GM19328 (cell line): ENCODE data around the gene NCOA7.
"Not testable (repeated sequence)": the region's sequence is repeated elsewhere in the genome, so short reads cannot be mapped to it uniquely, and the experiment has no call there.

Experiments used
- ATAC-seq: cut with Tn5 transposase; IDR thresholded peaks from one replicate; pipeline ENCODE4 v1.9.1; 2021; ENCODE audit warnings: mild to moderate bottlenecking, moderate library complexity; ENCODE audit not compliant: unreplicated experiment

The NCOA7 gene

GRCh38 chr6:125753937-125754259 is 36.9 kb upstream of the NCOA7 start:
- ATAC-seq, result no peak

- ATAC-seq, result no peak
Measured at GRCh38 chr6:125754566-125754965, 36.2 kb upstream of the NCOA7 start.

GRCh38 chr6:125759184-125759902 is 31.4 kb upstream of the NCOA7 start:
- ATAC-seq, result no peak

- no peak for ATAC-seq
Measured at GRCh38 chr6:125759959-125760457, 30.8 kb upstream of the NCOA7 start.

- no peak for ATAC-seq
Measured at GRCh38 chr6:125764121-125764671, 26.6 kb upstream of the NCOA7 start.

GRCh38 chr6:125765944-125766343 is 24.8 kb upstream of the NCOA7 start:
- no peak for ATAC-seq

GRCh38 chr6:125766641-125767040 is 24.1 kb upstream of the NCOA7 start:
- no peak for ATAC-seq

- no peak for ATAC-seq
Measured at GRCh38 chr6:125769147-125769783, 21.5 kb upstream of the NCOA7 start.

GRCh38 chr6:125773387-125774341 is 17.1 kb upstream of the NCOA7 start:
- no peak for ATAC-seq

- not testable (repeated sequence) for ATAC-seq
Measured at GRCh38 chr6:125776107-125776826, 14.5 kb upstream of the NCOA7 start.

- ATAC-seq, result peak; percentile 78
Measured at GRCh38 chr6:125779924-125780539, 10.7 kb upstream of the NCOA7 start.

- ATAC-seq, result peak; percentile 80
Measured at GRCh38 chr6:125780540-125781313, 10.0 kb upstream of the NCOA7 start.

- ATAC-seq, result peak; percentile 33
Measured at GRCh38 chr6:125781314-125781868, 9.4 kb upstream of the NCOA7 start.

GRCh38 chr6:125784365-125784764 is 6.4 kb upstream of the NCOA7 start:
- ATAC-seq, result no peak

GRCh38 chr6:125787791-125788190 is 3.0 kb upstream of the NCOA7 start:
- ATAC-seq, result no peak

- ATAC-seq, result no peak
Measured at GRCh38 chr6:125789167-125789566, 1.6 kb upstream of the NCOA7 start.

GRCh38 chr6:125789576-125790357 is 993 bp upstream of the NCOA7 start:
- no peak for ATAC-seq

- ATAC-seq, result peak; percentile 30
Measured at GRCh38 chr6:125791151-125791819, 525 bp downstream of the NCOA7 start.
